OCI-LY7 (cell line): ENCODE data around the gene SNX2.

Experiments used
- CTCF ChIP-seq: fragments of 200-600 bp; sonication (generic); conservative IDR thresholded peaks from 2 replicates; pipeline ENCODE4 v1.5.1; 2014; ENCODE audit warnings: mild to moderate bottlenecking, antibody characterized with exemption, low read length, moderate library complexity, mixed read lengths
- EZH2phosphoT487 ChIP-seq: fragments of 200-600 bp; sonication (generic); IDR thresholded peaks from 2 replicates; pipeline ENCODE4 v1.6.1; 2018; ENCODE audit warnings: low read depth, borderline replicate concordance, mild to moderate bottlenecking, mixed run types, antibody characterized with exemption, low read length, moderate library complexity, mixed read lengths

- TF ChIP-seq CTCF = no peak
- no peak for TF ChIP-seq EZH2phosphoT487
These were observed 25.0 kb upstream of the SNX2 start for GRCh38 chr5:122749886-122750285.
